Measurements from ENCODE around the gene LAMC2.
A peak's percentile ranks its signal among the peaks of the same experiment; 100 is the strongest.

The LAMC2 gene

GRCh38 chr1:183195142-183195574 is 9.1 kb downstream of the LAMC2 start:
- Histone ChIP-seq H3K4me2 (ENCODE audit: low read length) (peak overlapping the region; percentile 11), H3K4me1 (ENCODE audit: control insufficient read depth, insufficient read depth, low read length) (peaks cover 26% of the 10 kb centered on the region), H3K36me3 (ENCODE audit: insufficient read depth, low read length) (no peaks in the 10 kb centered on the region), H3K27me3 (ENCODE audit: control insufficient read depth, insufficient read depth, low read length) (no peaks in the 10 kb centered on the region), H3K4me3 (ENCODE audit: low read length) (no peak overlapping the region), H3K9ac (ENCODE audit: low read depth, low read length) (no peak overlapping the region), H3K9me3 (replicated peaks; ENCODE audit: low read length) (no peaks in the 10 kb centered on the region)

- no peak overlapping the region for H3K9ac ChIP-seq (ENCODE audit: low read depth, low read length)
- H3K27me3 ChIP-seq (ENCODE audit: control insufficient read depth, insufficient read depth, low read length), result no peaks in the 10 kb centered on the region
- H3K36me3 ChIP-seq (ENCODE audit: insufficient read depth, low read length), result no peaks in the 10 kb centered on the region
- no peaks in the 10 kb centered on the region for H3K9me3 ChIP-seq (replicated peaks; ENCODE audit: low read length)
- H3K4me1 ChIP-seq (ENCODE audit: control insufficient read depth, insufficient read depth, low read length), result peaks cover 13% of the 10 kb centered on the region
- H3K4me2 ChIP-seq (ENCODE audit: low read length), result no peak overlapping the region
- no peak overlapping the region for H3K4me3 ChIP-seq (ENCODE audit: low read length)
These were observed 11.7 kb downstream of the LAMC2 start for GRCh38 chr1:183197762-183198161.

GRCh38 chr1:183198463-183198862 is 12.4 kb downstream of the LAMC2 start:
- Histone ChIP-seq H3K27me3 (ENCODE audit: control insufficient read depth, insufficient read depth, low read length) (no peaks in the 10 kb centered on the region), H3K4me2 (ENCODE audit: low read length) (no peak overlapping the region), H3K9ac (ENCODE audit: low read depth, low read length) (no peak overlapping the region), H3K36me3 (ENCODE audit: insufficient read depth, low read length) (no peaks in the 10 kb centered on the region), H3K4me3 (ENCODE audit: low read length) (no peak overlapping the region), H3K4me1 (ENCODE audit: control insufficient read depth, insufficient read depth, low read length) (peaks cover 13% of the 10 kb centered on the region), H3K9me3 (replicated peaks; ENCODE audit: low read length) (no peaks in the 10 kb centered on the region)

- H3K4me2 ChIP-seq (ENCODE audit: low read length), result no peak overlapping the region
- H3K27me3 ChIP-seq (ENCODE audit: control insufficient read depth, insufficient read depth, low read length), result no peaks in the 10 kb centered on the region
- peaks cover 13% of the 10 kb centered on the region for H3K4me1 ChIP-seq (ENCODE audit: control insufficient read depth, insufficient read depth, low read length)
- no peak overlapping the region for H3K9ac ChIP-seq (ENCODE audit: low read depth, low read length)
- H3K36me3 ChIP-seq (ENCODE audit: insufficient read depth, low read length), result no peaks in the 10 kb centered on the region
- no peak overlapping the region for H3K4me3 ChIP-seq (ENCODE audit: low read length)
- H3K9me3 ChIP-seq (replicated peaks; ENCODE audit: low read length), result no peaks in the 10 kb centered on the region
These were observed 13.2 kb downstream of the LAMC2 start for GRCh38 chr1:183199304-183199703.

- Histone ChIP-seq H3K4me2 (ENCODE audit: low read length) (no peak overlapping the region), H3K27me3 (ENCODE audit: control insufficient read depth, insufficient read depth, low read length) (no peaks in the 10 kb centered on the region), H3K36me3 (ENCODE audit: insufficient read depth, low read length) (no peaks in the 10 kb centered on the region), H3K9me3 (replicated peaks; ENCODE audit: low read length) (no peaks in the 10 kb centered on the region), H3K4me1 (ENCODE audit: control insufficient read depth, insufficient read depth, low read length) (peaks cover 7% of the 10 kb centered on the region), H3K4me3 (ENCODE audit: low read length) (no peak overlapping the region), H3K9ac (ENCODE audit: low read depth, low read length) (no peak overlapping the region)
These were observed 14.4 kb downstream of the LAMC2 start for GRCh38 chr1:183200451-183200850.

- no peaks in the 10 kb centered on the region for H3K27me3 ChIP-seq (ENCODE audit: control insufficient read depth, insufficient read depth, low read length)
- no peaks in the 10 kb centered on the region for H3K36me3 ChIP-seq (ENCODE audit: insufficient read depth, low read length)
- no peak overlapping the region for H3K4me2 ChIP-seq (ENCODE audit: low read length)
- peaks cover 10% of the 10 kb centered on the region for H3K4me1 ChIP-seq (ENCODE audit: control insufficient read depth, insufficient read depth, low read length)
- H3K9ac ChIP-seq (ENCODE audit: low read depth, low read length), result no peak overlapping the region
- no peaks in the 10 kb centered on the region for H3K9me3 ChIP-seq (replicated peaks; ENCODE audit: low read length)
- no peak overlapping the region for H3K4me3 ChIP-seq (ENCODE audit: low read length)
These were observed 17.0 kb downstream of the LAMC2 start for GRCh38 chr1:183203094-183203493.

- Histone ChIP-seq H3K36me3 (ENCODE audit: insufficient read depth, low read length) (no peaks in the 10 kb centered on the region), H3K4me1 (ENCODE audit: control insufficient read depth, insufficient read depth, low read length) (peaks cover 20% of the 10 kb centered on the region), H3K4me3 (ENCODE audit: low read length) (no peak overlapping the region), H3K9ac (ENCODE audit: low read depth, low read length) (no peak overlapping the region), H3K9me3 (replicated peaks; ENCODE audit: low read length) (no peaks in the 10 kb centered on the region), H3K27me3 (ENCODE audit: control insufficient read depth, insufficient read depth, low read length) (no peaks in the 10 kb centered on the region), H3K4me2 (ENCODE audit: low read length) (no peak overlapping the region)
These were observed 19.2 kb downstream of the LAMC2 start for GRCh38 chr1:183205196-183205781.

GRCh38 chr1:183206538-183207122 is 20.6 kb downstream of the LAMC2 start:
- H3K9ac ChIP-seq (ENCODE audit: low read depth, low read length), result no peak overlapping the region
- peaks cover 20% of the 10 kb centered on the region for H3K4me1 ChIP-seq (ENCODE audit: control insufficient read depth, insufficient read depth, low read length)
- no peaks in the 10 kb centered on the region for H3K36me3 ChIP-seq (ENCODE audit: insufficient read depth, low read length)
- no peak overlapping the region for H3K4me2 ChIP-seq (ENCODE audit: low read length)
- no peak overlapping the region for H3K4me3 ChIP-seq (ENCODE audit: low read length)
- no peaks in the 10 kb centered on the region for H3K27me3 ChIP-seq (ENCODE audit: control insufficient read depth, insufficient read depth, low read length)
- no peaks in the 10 kb centered on the region for H3K9me3 ChIP-seq (replicated peaks; ENCODE audit: low read length)

GRCh38 chr1:183209533-183210158 is 23.6 kb downstream of the LAMC2 start:
- H3K4me2 ChIP-seq (ENCODE audit: low read length), result peak overlapping the region; percentile 62
- H3K4me1 ChIP-seq (ENCODE audit: control insufficient read depth, insufficient read depth, low read length), result peaks cover 20% of the 10 kb centered on the region
- no peak overlapping the region for H3K4me3 ChIP-seq (ENCODE audit: low read length)
- peak overlapping the region; percentile 30 for H3K9ac ChIP-seq (ENCODE audit: low read depth, low read length)
- H3K27me3 ChIP-seq (ENCODE audit: control insufficient read depth, insufficient read depth, low read length), result no peaks in the 10 kb centered on the region
- no peaks in the 10 kb centered on the region for H3K36me3 ChIP-seq (ENCODE audit: insufficient read depth, low read length)
- no peaks in the 10 kb centered on the region for H3K9me3 ChIP-seq (replicated peaks; ENCODE audit: low read length)

GRCh38 chr1:183210681-183211080 is 24.6 kb downstream of the LAMC2 start:
- Histone ChIP-seq H3K36me3 (ENCODE audit: insufficient read depth, low read length) (no peaks in the 10 kb centered on the region), H3K9me3 (replicated peaks; ENCODE audit: low read length) (no peaks in the 10 kb centered on the region), H3K27me3 (ENCODE audit: control insufficient read depth, insufficient read depth, low read length) (no peaks in the 10 kb centered on the region), H3K4me2 (ENCODE audit: low read length) (no peak overlapping the region), H3K4me1 (ENCODE audit: control insufficient read depth, insufficient read depth, low read length) (peaks cover 13% of the 10 kb centered on the region), H3K9ac (ENCODE audit: low read depth, low read length) (no peak overlapping the region), H3K4me3 (ENCODE audit: low read length) (no peak overlapping the region)

GRCh38 chr1:183212870-183213269 is 26.8 kb downstream of the LAMC2 start:
- Histone ChIP-seq H3K4me1 (ENCODE audit: control insufficient read depth, insufficient read depth, low read length) (peaks cover 10% of the 10 kb centered on the region), H3K27me3 (ENCODE audit: control insufficient read depth, insufficient read depth, low read length) (no peaks in the 10 kb centered on the region), H3K9me3 (replicated peaks; ENCODE audit: low read length) (no peaks in the 10 kb centered on the region), H3K9ac (ENCODE audit: low read depth, low read length) (no peak overlapping the region), H3K4me3 (ENCODE audit: low read length) (no peak overlapping the region), H3K36me3 (ENCODE audit: insufficient read depth, low read length) (no peaks in the 10 kb centered on the region), H3K4me2 (ENCODE audit: low read length) (no peak overlapping the region)
